ENCODE data around the gene SNX20.

Gene SNX20

DNA sequence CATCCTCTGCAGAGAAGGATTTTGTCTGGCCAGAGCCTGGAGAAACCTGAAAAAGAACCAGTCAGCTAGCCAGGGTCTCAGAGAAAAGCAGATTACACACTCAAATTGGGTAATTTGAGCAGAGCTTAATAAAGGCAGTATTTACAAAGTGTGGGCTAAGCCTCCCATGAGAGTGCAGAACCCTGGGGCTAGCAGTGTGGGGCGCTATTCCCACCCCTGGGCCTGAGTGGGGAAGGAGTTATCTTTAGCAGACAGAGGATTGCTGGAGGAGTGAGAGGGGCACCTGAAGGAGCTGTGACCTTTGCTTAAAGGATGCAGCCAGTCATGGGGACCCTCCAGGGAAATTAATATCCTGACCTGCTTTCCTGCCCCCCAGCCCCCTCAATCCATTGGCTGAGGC lies 46.2 kb downstream of the SNX20 start:
- Histone ChIP-seq H3K27me3 (ENCODE audit: control insufficient read depth in 3 of 3, insufficient read depth in 3 of 3, low read depth in 1 of 3, low read length in 3 of 3) (no peaks in the 10 kb centered on the region), H3K14ac (ENCODE audit: low read length) (no peak overlapping the region), H3K4me3 (ENCODE audit: low read length in 2 of 2) (no peak overlapping the region), H2AFZ (ENCODE audit: low read length) (no peak overlapping the region), H2BK12ac (ENCODE audit: low read length) (no peak overlapping the region), H3K9ac (ENCODE audit: low read depth, low read length, poor library complexity) (no peak overlapping the region), H3K18ac (ENCODE audit: low read length) (no peak overlapping the region), H3K36me3 (replicated peaks in 1 of 2; ENCODE audit: control insufficient read depth in 2 of 2, insufficient read depth in 2 of 2, low read length in 2 of 2) (peaks cover 0 to 14% of the 10 kb centered on the region in 2 donors), H3K4me1 (ENCODE audit: control insufficient read depth in 2 of 2, insufficient read depth in 1 of 2, low read depth in 1 of 2, low read length in 2 of 2) (no peaks in the 10 kb centered on the region), H4K91ac (ENCODE audit: low read depth, low read length, poor library complexity) (no peak overlapping the region), H3K27ac (replicated peaks; ENCODE audit: low read length) (no peak overlapping the region), H3K79me1 (ENCODE audit: low read depth, low read length) (no peaks in the 10 kb centered on the region), H3K23ac (ENCODE audit: low read depth, low read length, poor library complexity) (no peak overlapping the region), H2AK5ac (ENCODE audit: low read depth, low read length) (no peak overlapping the region), H3K4ac (ENCODE audit: low read length) (no peak overlapping the region), H2BK120ac (ENCODE audit: low read depth, low read length) (no peak overlapping the region), H3K9me3 (replicated peaks in 1 of 2; ENCODE audit: control insufficient read depth in 2 of 2, insufficient read depth in 1 of 2, low read depth in 1 of 2, low read length in 2 of 2) (no peaks in the 10 kb centered on the region), H2BK15ac (ENCODE audit: low read length) (no peak overlapping the region), H3K4me2 (ENCODE audit: insufficient read depth, low read length, poor library complexity, severe bottlenecking) (no peak overlapping the region), H2BK5ac (ENCODE audit: low read length) (no peak overlapping the region), H4K8ac (ENCODE audit: low read depth, low read length) (no peak overlapping the region)
- no peak for DNase-seq (ENCODE audit: low spot score)
- WGBS, 2 donors (ENCODE audit: extremely low coverage in 2 of 2, insufficient read length in 2 of 2, insufficient replicate concordance in 1 of 2): no CpG with 5 or more reads among the region's 1 CpG

GRCh38 chr16:50634090-50634489 lies 47.0 kb downstream of the SNX20 start:
- no peak for DNase-seq (ENCODE audit: low spot score)
- no peak overlapping the region for H3K4me2 ChIP-seq (ENCODE audit: insufficient read depth, low read length, poor library complexity, severe bottlenecking)

DNA sequence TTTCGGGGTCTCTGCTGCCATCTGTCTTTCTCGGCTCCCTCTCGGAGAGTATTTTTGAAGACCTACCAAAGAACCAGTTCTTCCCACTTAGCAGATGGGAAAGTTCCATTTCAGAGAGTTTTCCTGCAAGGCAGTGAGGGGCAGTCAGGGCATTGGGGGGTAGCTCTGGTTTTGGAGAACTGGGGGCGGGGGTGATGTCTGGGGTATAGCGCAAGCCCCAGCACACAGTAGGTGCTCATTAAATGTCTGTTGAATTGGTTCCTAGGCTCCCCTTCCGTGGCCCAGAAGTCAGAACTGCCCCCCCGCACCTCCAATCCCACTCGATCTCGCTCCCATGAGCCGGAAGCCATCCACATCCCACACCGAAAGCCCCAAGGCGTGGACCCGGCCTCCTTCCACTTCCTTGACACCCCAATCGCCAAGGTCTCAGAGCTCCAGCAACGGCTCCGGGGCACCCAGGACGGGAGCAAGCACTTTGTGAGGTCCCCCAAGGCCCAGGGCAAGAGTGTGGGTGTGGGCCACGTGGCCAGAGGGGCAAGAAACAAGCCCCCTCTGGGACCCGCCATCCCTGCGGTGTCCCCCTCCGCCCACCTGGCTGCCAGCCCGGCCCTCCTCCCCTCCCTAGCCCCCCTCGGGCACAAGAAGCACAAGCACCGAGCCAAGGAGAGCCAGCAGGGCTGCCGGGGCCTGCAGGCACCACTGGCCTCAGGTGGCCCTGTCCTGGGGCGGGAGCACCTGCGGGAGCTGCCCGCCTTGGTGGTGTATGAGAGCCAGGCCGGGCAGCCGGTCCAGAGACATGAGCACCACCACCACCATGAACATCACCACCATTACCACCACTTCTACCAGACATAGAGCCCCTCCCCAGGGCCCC lies 47.9 kb downstream of the SNX20 start:
- Histone ChIP-seq H2BK5ac (ENCODE audit: low read length) (no peak overlapping the region), H4K91ac (ENCODE audit: low read depth, low read length, poor library complexity) (no peak overlapping the region), H2AFZ (ENCODE audit: low read length) (no peak overlapping the region), H3K79me1 (ENCODE audit: low read depth, low read length) (no peaks in the 10 kb centered on the region), H3K14ac (ENCODE audit: low read length) (peak overlapping the region; percentile 72), H3K27ac (replicated peaks; ENCODE audit: low read length) (no peak overlapping the region), H3K23ac (ENCODE audit: low read depth, low read length, poor library complexity) (no peak overlapping the region), H2BK12ac (ENCODE audit: low read length) (no peak overlapping the region), H3K9ac (ENCODE audit: low read depth, low read length, poor library complexity) (no peak overlapping the region), H3K36me3 (replicated peaks in 1 of 2; ENCODE audit: control insufficient read depth in 2 of 2, insufficient read depth in 2 of 2, low read length in 2 of 2) (peaks cover 0 to 17% of the 10 kb centered on the region in 2 donors), H2BK120ac (ENCODE audit: low read depth, low read length) (no peak overlapping the region), H2AK5ac (ENCODE audit: low read depth, low read length) (no peak overlapping the region), H3K9me3 (replicated peaks in 1 of 2; ENCODE audit: control insufficient read depth in 2 of 2, insufficient read depth in 1 of 2, low read depth in 1 of 2, low read length in 2 of 2) (no peaks in the 10 kb centered on the region), H3K18ac (ENCODE audit: low read length) (no peak overlapping the region), H3K4me2 (ENCODE audit: insufficient read depth, low read length, poor library complexity, severe bottlenecking) (no peak overlapping the region), H2BK15ac (ENCODE audit: low read length) (no peak overlapping the region), H3K4ac (ENCODE audit: low read length) (no peak overlapping the region), H3K4me1 (ENCODE audit: control insufficient read depth in 2 of 2, insufficient read depth in 1 of 2, low read depth in 1 of 2, low read length in 2 of 2) (no peaks in the 10 kb centered on the region), H3K4me3 (ENCODE audit: low read length in 2 of 2) (no peak overlapping the region), H3K27me3 (ENCODE audit: control insufficient read depth in 3 of 3, insufficient read depth in 3 of 3, low read depth in 1 of 3, low read length in 3 of 3) (no peaks in the 10 kb centered on the region), H4K8ac (ENCODE audit: low read depth, low read length) (no peak overlapping the region)
- WGBS, 2 donors (ENCODE audit: extremely low coverage in 2 of 2, insufficient read length in 2 of 2, insufficient replicate concordance in 1 of 2): no CpG with 5 or more reads among the region's 30 CpGs
- DNase-seq (ENCODE audit: low spot score): no peak

More at GRCh38 chr16:50634090-50634489, 47.0 kb downstream of the SNX20 start:
- Histone ChIP-seq H3K79me1 (ENCODE audit: low read depth, low read length) (no peaks in the 10 kb centered on the region), H3K23ac (ENCODE audit: low read depth, low read length, poor library complexity) (no peak overlapping the region), H2BK120ac (ENCODE audit: low read depth, low read length) (no peak overlapping the region), H3K18ac (ENCODE audit: low read length) (no peak overlapping the region), H2BK5ac (ENCODE audit: low read length) (no peak overlapping the region), H2BK15ac (ENCODE audit: low read length) (no peak overlapping the region), H2AK5ac (ENCODE audit: low read depth, low read length) (no peak overlapping the region), H2BK12ac (ENCODE audit: low read length) (no peak overlapping the region), H2AFZ (ENCODE audit: low read length) (no peak overlapping the region), H3K9me3 (replicated peaks in 1 of 2; ENCODE audit: control insufficient read depth in 2 of 2, insufficient read depth in 1 of 2, low read depth in 1 of 2, low read length in 2 of 2) (no peaks in the 10 kb centered on the region), H3K4me3 (ENCODE audit: low read length in 2 of 2) (no peak overlapping the region), H4K8ac (ENCODE audit: low read depth, low read length) (no peak overlapping the region), H3K27me3 (ENCODE audit: control insufficient read depth in 3 of 3, insufficient read depth in 3 of 3, low read depth in 1 of 3, low read length in 3 of 3) (no peaks in the 10 kb centered on the region), H3K4ac (ENCODE audit: low read length) (no peak overlapping the region), H3K14ac (ENCODE audit: low read length) (no peak overlapping the region), H4K91ac (ENCODE audit: low read depth, low read length, poor library complexity) (no peak overlapping the region), H3K27ac (replicated peaks; ENCODE audit: low read length) (no peak overlapping the region), H3K4me1 (ENCODE audit: control insufficient read depth in 2 of 2, insufficient read depth in 1 of 2, low read depth in 1 of 2, low read length in 2 of 2) (no peaks in the 10 kb centered on the region), H3K36me3 (replicated peaks in 1 of 2; ENCODE audit: control insufficient read depth in 2 of 2, insufficient read depth in 2 of 2, low read length in 2 of 2) (peaks cover 0 to 17% of the 10 kb centered on the region in 2 donors), H3K9ac (ENCODE audit: low read depth, low read length, poor library complexity) (no peak overlapping the region)
- no CpG with 5 or more reads among the region's 7 CpGs for WGBS, 2 donors (ENCODE audit: extremely low coverage in 2 of 2, insufficient read length in 2 of 2, insufficient replicate concordance in 1 of 2)

- Histone ChIP-seq H3K4me2 (ENCODE audit: insufficient read depth, low read length, poor library complexity, severe bottlenecking) (no peak overlapping the region), H2BK12ac (ENCODE audit: low read length) (no peak overlapping the region), H2AK5ac (ENCODE audit: low read depth, low read length) (no peak overlapping the region), H2BK120ac (ENCODE audit: low read depth, low read length) (no peak overlapping the region), H2BK5ac (ENCODE audit: low read length) (no peak overlapping the region), H2AFZ (ENCODE audit: low read length) (no peak overlapping the region), H3K14ac (ENCODE audit: low read length) (no peak overlapping the region), H3K27me3 (ENCODE audit: control insufficient read depth in 3 of 3, insufficient read depth in 3 of 3, low read depth in 1 of 3, low read length in 3 of 3) (no peaks in the 10 kb centered on the region), H3K9me3 (replicated peaks in 1 of 2; ENCODE audit: control insufficient read depth in 2 of 2, insufficient read depth in 1 of 2, low read depth in 1 of 2, low read length in 2 of 2) (no peaks in the 10 kb centered on the region), H3K4me1 (ENCODE audit: control insufficient read depth in 2 of 2, insufficient read depth in 1 of 2, low read depth in 1 of 2, low read length in 2 of 2) (no peaks in the 10 kb centered on the region), H4K8ac (ENCODE audit: low read depth, low read length) (no peak overlapping the region), H3K36me3 (replicated peaks in 1 of 2; ENCODE audit: control insufficient read depth in 2 of 2, insufficient read depth in 2 of 2, low read length in 2 of 2) (peaks cover 0 to 17% of the 10 kb centered on the region in 2 donors), H3K4me3 (ENCODE audit: low read length in 2 of 2) (no peak overlapping the region), H2BK15ac (ENCODE audit: low read length) (no peak overlapping the region), H3K27ac (replicated peaks; ENCODE audit: low read length) (no peak overlapping the region), H3K79me1 (ENCODE audit: low read depth, low read length) (no peaks in the 10 kb centered on the region), H3K18ac (ENCODE audit: low read length) (no peak overlapping the region), H3K4ac (ENCODE audit: low read length) (no peak overlapping the region), H4K91ac (ENCODE audit: low read depth, low read length, poor library complexity) (no peak overlapping the region), H3K23ac (ENCODE audit: low read depth, low read length, poor library complexity) (no peak overlapping the region), H3K9ac (ENCODE audit: low read depth, low read length, poor library complexity) (no peak overlapping the region)
- no CpG with 5 or more reads among the region's 22 CpGs for WGBS, 2 donors (ENCODE audit: extremely low coverage in 2 of 2, insufficient read length in 2 of 2, insufficient replicate concordance in 1 of 2)
- DNase-seq (ENCODE audit: low spot score): no peak
These were observed 49.0 kb downstream of the SNX20 start for GRCh38 chr16:50631985-50632576.
